ENCODE measurements around the gene GRK2. TPM values are rescaled to one million over a fixed set of nuclear protein-coding genes. Genes with fewer than 3 reads are reported as not detected.
"Not testable (repeated sequence)": the region's sequence is repeated elsewhere in the genome, so short reads cannot be mapped to it uniquely, and the experiment has no call there.

GRK2 gene
- total RNA-seq, 2 experiments from 2014 or later, result 306 to 324 TPM

DNA sequence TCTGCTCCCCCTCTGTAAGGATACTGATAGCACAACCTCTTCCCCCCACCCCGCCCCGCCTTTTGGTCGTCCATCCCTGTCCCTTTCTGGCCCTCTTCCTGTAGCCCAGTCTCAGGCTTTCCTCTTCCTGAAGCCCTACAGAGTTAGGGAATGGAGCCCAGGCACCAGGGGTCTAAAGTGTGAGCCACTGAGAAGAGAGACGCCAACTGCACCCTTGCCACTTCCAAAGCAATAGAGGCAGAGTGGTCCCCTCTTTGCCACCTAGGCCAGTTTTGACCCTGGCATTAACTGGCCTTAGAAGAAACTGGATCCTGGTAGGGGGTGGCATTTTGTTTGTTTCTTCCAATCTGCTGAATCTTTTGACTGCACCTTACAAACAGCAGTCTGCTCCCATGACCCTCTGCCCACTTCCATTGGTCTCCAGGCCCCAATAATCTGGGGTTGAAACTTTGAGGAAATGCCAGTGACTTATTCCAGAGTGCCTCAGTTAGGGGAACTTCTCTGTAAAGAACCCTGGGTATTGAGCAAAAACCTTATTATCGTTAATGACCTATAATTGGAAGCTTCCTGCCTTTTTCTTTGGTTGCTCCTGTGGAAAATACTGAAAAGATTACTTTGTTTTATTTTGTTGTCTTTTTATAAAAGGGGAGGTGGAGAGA is 9.7 kb upstream of the GRK2 start:
- POLR2A ChIA-PET, result no interaction called here
- H3K9me3 Mint-ChIP-seq, result no peaks in the 10 kb centered on the region
- H3K36me3 Mint-ChIP-seq (ENCODE audit: low read depth), result peaks cover 48% of the 10 kb centered on the region
- no peak overlapping the region for H3K27ac Mint-ChIP-seq
- DNase-seq, result no peak
- no peak overlapping the region for H3K4me3 Mint-ChIP-seq
- peaks cover 44% of the 10 kb centered on the region for H3K4me1 Mint-ChIP-seq
- CTCF ChIA-PET, result interaction anchor here (0.6 kb wide), 3 partner anchors 66 to 725 kb away, joined by 3 read pairs; partner anchors contain the start of gene PPP1CA
- no peaks in the 10 kb centered on the region for H3K27me3 Mint-ChIP-seq

DNA sequence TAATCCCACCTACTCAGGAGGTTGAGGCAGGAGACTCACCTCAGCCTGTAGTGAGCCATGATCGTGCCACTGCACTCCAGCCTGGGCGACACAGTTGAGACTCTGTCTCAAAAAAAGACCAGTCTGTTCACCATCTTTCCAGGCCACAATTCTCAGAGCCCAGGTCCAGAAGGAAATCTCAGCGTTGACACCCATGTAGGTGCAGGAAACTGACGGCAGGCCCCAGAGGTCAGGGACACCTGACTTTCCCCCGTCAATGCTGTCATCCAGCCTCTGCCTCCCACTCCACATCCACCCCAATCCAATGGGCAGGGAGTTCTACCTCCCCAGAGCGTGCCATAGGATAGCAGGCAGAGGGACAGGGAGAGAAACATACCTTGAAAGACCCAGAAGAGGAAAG is 5.9 kb upstream of the GRK2 start:
- Mint-ChIP-seq H3K9me3 (no peaks in the 10 kb centered on the region), H3K4me3 (peak overlapping the region; percentile 29), H3K27ac (no peak overlapping the region), H3K4me1 (peaks cover 46% of the 10 kb centered on the region), H3K27me3 (no peaks in the 10 kb centered on the region), H3K36me3 (ENCODE audit: low read depth) (peaks cover 18% of the 10 kb centered on the region)
- POLR2A ChIA-PET, result no interaction called here
- CTCF ChIA-PET, result no interaction called here
- no peak for DNase-seq

DNA sequence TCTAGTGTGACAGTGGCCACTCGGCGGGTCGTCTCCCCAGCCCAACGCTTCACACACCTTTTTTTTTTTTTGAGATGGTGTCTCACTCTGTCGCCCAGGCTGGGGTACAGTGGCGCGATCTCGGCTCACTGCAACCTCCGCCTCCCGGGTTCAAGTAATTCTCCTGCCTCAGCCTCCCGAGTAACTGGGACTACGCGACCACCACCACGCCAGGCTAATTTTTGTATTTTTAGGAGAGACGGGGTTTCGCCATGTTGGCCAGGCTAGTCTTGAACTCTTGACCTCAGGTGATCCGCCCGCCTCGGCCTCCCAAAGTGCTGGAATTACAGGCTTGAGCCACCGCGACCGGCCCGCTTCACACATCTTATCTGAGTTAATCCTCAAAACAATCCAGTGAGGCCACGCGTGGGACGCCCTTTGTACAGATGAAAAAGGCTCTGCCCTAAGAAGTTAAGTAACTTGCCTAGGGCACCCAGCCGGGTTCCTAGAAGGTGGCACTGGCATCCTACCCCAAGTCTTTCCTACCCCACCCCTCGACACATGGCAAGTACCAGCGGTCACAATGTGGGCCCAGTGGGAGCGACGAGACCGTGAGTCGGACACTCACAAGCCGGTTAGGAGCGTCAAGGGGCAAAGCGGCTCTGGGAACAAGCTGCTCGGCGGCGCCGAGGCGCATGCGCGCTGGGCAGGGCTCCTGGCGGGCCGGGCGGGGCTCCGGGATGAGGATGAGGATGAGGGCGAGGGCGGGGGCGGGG is 5.2 kb upstream of the GRK2 start:
- H3K36me3 Mint-ChIP-seq (ENCODE audit: low read depth), result peaks cover 12% of the 10 kb centered on the region
- H3K4me1 Mint-ChIP-seq, result peaks cover 50% of the 10 kb centered on the region
- peak overlapping the region; percentile 60 for H3K4me3 Mint-ChIP-seq
- H3K9me3 Mint-ChIP-seq, H3K27me3 Mint-ChIP-seq, H3K27ac Mint-ChIP-seq, POLR2A ChIA-PET: not testable (repeated sequence)
- CTCF ChIA-PET, result interaction anchor here (0.8 to 4.9 kb wide), 14 partner anchors 9 to 110 kb away, joined by 3 to 72 read pairs (median 6); partner anchors contain the start of gene POLD4
- DNase-seq, result peak; percentile 51

DNA sequence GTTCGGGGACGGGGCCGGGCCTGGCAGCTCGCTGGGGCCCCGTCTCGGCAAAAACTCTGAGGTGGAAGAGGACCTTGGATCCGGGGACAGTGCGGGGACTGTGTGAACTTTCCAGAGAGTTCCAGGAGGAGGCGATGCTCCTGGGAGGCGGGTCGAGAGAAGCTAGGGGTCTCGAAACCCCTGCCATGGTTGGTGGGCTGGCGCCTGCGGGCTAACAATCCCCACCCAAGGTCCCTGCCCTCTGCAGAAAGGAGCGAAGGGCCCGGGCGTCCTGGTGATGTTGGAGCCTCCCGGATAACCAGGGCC is 4.7 kb upstream of the GRK2 start:
- H3K27me3 Mint-ChIP-seq, result no peaks in the 10 kb centered on the region
- H3K27ac Mint-ChIP-seq, result no peak overlapping the region
- peaks cover 7% of the 10 kb centered on the region for H3K36me3 Mint-ChIP-seq (ENCODE audit: low read depth)
- no peaks in the 10 kb centered on the region for H3K9me3 Mint-ChIP-seq
- no peak for DNase-seq
- no peak overlapping the region for H3K4me3 Mint-ChIP-seq
- ChIA-PET POLR2A (interaction anchor here (0.9 kb wide), 1 partner anchor 22 kb away, joined by 7 read pairs; no protein-coding TSS in a partner anchor), CTCF (interaction anchor here (0.8 to 4.9 kb wide), 18 partner anchors 9 to 110 kb away, joined by 3 to 72 read pairs (median 6); partner anchors contain the start of genes ANKRD13D, POLD4 and SSH3)
- H3K4me1 Mint-ChIP-seq, result peaks cover 51% of the 10 kb centered on the region

GRCh38 chr11:67261946-67262681 is 4.2 kb upstream of the GRK2 start:
- POLR2A ChIA-PET, result interaction anchor here (0.6 to 0.9 kb wide), 2 partner anchors 22 to 113 kb away, joined by 4 to 7 read pairs; no protein-coding TSS in a partner anchor
- peak overlapping the region; percentile 41 for H3K4me3 Mint-ChIP-seq
- CTCF ChIA-PET, result interaction anchor here (0.8 to 4.9 kb wide), 24 partner anchors 9 to 140 kb away, joined by 3 to 72 read pairs (median 5); partner anchors contain the start of genes ANKRD13D, POLD4, PPP1CA and SSH3
- no peak for DNase-seq
- peaks cover 51% of the 10 kb centered on the region for H3K4me1 Mint-ChIP-seq
- H3K27me3 Mint-ChIP-seq, result no peaks in the 10 kb centered on the region
- H3K27ac Mint-ChIP-seq, result peak overlapping the region; percentile 74
- H3K9me3 Mint-ChIP-seq, result no peaks in the 10 kb centered on the region
- peaks cover 4% of the 10 kb centered on the region for H3K36me3 Mint-ChIP-seq (ENCODE audit: low read depth)

GRCh38 chr11:67262731-67263675 is 3.3 kb upstream of the GRK2 start:
- Mint-ChIP-seq H3K27ac (peak overlapping the region; percentile 74), H3K36me3 (ENCODE audit: low read depth) (peaks cover 10% of the 10 kb centered on the region), H3K27me3 (no peaks in the 10 kb centered on the region), H3K4me3 (peak overlapping the region; percentile 41), H3K9me3 (no peaks in the 10 kb centered on the region), H3K4me1 (peaks cover 51% of the 10 kb centered on the region)
- DNase-seq, result peak; percentile 83
- ChIA-PET POLR2A (interaction anchor here (0.6 kb wide), 1 partner anchor 112 kb away, joined by 4 read pairs; no protein-coding TSS in a partner anchor), CTCF (interaction anchor here (0.8 to 4.9 kb wide), 26 partner anchors 8 to 139 kb away, joined by 3 to 72 read pairs (median 5); partner anchors contain the start of genes ANKRD13D, POLD4, PPP1CA and SSH3)

GRCh38 chr11:67264260-67264659 is 2.0 kb upstream of the GRK2 start:
- Mint-ChIP-seq H3K4me3 (peak overlapping the region; percentile 10), H3K27me3 (no peaks in the 10 kb centered on the region)
- POLR2A ChIA-PET, result no interaction called here

DNA sequence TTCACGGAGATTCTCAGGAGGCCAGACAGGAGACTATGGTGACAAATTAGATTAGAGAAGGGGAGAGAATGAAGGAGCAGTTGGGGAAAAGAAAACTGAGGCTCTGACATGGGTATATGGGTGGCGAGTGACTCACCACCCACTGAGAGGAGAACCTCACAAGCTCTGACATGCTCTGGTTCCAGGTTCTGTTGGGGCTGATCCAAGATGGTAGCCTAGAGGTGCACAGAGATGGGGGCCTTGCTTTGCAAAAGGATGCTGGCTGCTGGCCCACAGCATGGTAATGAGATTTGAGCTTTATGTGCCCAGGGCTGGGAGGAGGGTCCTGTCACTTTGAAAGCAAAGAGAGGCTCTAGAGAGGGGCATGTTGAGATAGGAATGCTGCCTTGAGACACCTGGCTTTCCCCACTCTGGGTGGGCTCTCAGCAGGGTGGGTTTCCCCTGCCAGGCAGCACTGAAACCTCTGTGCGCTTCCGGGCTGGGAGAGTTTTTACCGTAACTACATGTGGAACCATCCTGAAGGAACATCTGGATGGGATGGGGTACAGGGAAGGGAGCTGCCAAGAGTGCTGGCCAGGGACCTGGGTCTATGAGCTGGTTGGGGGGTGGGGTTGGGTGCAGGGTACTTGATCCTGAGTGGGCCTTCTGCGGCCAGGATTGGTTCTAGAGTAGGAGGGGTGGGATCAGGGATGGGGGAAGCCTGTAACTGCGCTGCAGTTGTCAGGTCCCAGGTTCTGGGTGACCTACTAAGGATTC is 1.2 kb upstream of the GRK2 start:
- H3K36me3 Mint-ChIP-seq (ENCODE audit: low read depth), result peaks cover 30% of the 10 kb centered on the region
- POLR2A ChIA-PET, result interaction anchor here (0.7 kb wide), 1 partner anchor 144 kb away, joined by 3 read pairs; no protein-coding TSS in a partner anchor
- CTCF ChIA-PET, result interaction anchor here (0.8 to 4.9 kb wide), 10 partner anchors 10 to 136 kb away, joined by 3 to 72 read pairs (median 3); partner anchors contain the start of genes POLD4 and PPP1CA
- DNase-seq, result no peak
- H3K27ac Mint-ChIP-seq, result peak overlapping the region; percentile 79
- no peaks in the 10 kb centered on the region for H3K9me3 Mint-ChIP-seq
- H3K4me1 Mint-ChIP-seq, result peaks cover 58% of the 10 kb centered on the region
- no peaks in the 10 kb centered on the region for H3K27me3 Mint-ChIP-seq
- peak overlapping the region; percentile 76 for H3K4me3 Mint-ChIP-seq

More at GRCh38 chr11:67264260-67264659, 2.0 kb upstream of the GRK2 start:
- H3K27ac Mint-ChIP-seq, result peak overlapping the region; percentile 44
- no peaks in the 10 kb centered on the region for H3K9me3 Mint-ChIP-seq
- H3K36me3 Mint-ChIP-seq (ENCODE audit: low read depth), result peaks cover 22% of the 10 kb centered on the region
- DNase-seq, result no peak
- CTCF ChIA-PET, result interaction anchor here (0.8 to 4.9 kb wide), 14 partner anchors 7 to 137 kb away, joined by 3 to 72 read pairs (median 4); partner anchors contain the start of genes POLD4 and PPP1CA
- peaks cover 55% of the 10 kb centered on the region for H3K4me1 Mint-ChIP-seq

DNA sequence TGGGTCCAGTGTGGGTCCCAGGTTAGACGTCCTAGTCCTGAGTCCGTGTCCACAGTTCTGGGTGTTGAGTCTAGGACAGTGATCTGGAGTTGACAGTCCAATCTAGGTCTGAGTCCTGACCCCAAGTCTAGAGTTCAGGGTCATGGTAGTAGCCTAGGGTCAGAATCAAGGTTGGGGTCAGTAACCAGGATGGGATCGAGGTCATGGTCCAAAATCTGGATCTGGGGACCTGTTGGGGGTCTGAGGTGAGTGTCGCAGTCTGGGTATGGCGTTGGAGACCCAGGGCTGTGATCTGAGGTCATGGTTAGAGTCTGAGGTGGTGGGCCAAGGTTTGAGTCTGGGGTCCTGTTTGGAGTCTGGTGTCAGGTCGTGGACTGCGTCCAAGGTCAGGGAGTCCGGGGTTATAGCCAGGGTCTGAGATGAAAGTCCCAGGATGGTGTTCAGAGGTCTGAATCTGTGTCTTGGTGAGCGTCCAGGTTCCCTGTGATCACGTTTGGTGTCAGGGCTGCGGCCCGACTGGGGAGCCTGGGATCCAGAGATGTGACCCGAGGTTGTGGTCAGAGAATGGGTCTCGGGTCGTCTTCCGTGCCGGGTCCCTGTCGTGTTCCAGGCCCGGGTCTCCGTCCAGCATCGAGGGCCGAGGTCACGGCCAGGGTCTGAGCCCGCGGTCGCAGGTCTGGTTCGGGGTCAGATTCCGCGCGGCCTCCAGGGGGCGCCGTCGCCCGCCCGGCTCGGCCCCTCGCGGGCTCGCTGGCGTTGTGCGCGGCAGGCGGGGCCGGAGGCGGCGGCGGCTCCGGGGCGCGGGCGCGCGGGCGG is 432 bp upstream of the GRK2 start:
- peaks cover 38% of the 10 kb centered on the region for H3K36me3 Mint-ChIP-seq (ENCODE audit: low read depth)
- peak overlapping the region; percentile 77 for H3K27ac Mint-ChIP-seq
- DNase-seq, result peak; percentile 70
- POLR2A ChIA-PET, result interaction anchor here (0.6 to 1.1 kb wide), 3 partner anchors 22 to 291 kb away, joined by 3 to 5 read pairs (median 3); no protein-coding TSS in a partner anchor
- CTCF ChIA-PET, result interaction anchor here (0.6 to 4.9 kb wide), 9 partner anchors 11 to 135 kb away, joined by 3 to 72 read pairs (median 4); partner anchors contain the start of genes PPP1CA and SSH3
- peak overlapping the region; percentile 76 for H3K4me3 Mint-ChIP-seq
- H3K4me1 Mint-ChIP-seq, result peaks cover 61% of the 10 kb centered on the region
- H3K9me3 Mint-ChIP-seq, result no peaks in the 10 kb centered on the region
- H3K27me3 Mint-ChIP-seq, result no peaks in the 10 kb centered on the region
